Right hindlimb (tissue), 1 donor: ENCODE data around the gene PIK3R5.
A peak's percentile ranks its signal among the peaks of the same experiment; 100 is the strongest.

ENCODE experiments used
- DNase-seq: peaks from one replicate; pipeline ENCODE4 v3.0.0-alpha.2; 2018

PIK3R5 gene

DNA sequence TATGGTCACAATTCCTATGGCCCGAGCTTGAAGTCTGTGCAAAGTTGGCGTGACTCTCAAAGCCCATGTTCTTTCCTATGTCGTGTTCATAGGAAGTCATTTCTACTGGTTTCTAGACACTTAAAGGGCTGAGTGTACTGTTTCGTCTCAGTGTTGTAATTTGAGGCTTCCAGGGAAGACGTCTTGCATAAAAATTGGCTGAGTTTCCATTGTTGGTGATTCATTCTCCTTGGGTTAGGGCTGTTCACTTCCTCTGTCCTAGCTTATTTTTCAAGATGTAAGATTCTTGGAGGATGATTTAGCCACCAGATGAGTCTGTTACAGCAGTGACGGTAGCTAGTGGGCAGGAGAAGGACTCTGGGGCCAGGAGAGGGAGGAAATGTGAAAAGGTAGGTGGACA is 43.1 kb downstream of the PIK3R5 start:
- no peak for DNase-seq

- no peak for DNase-seq
Measured at GRCh38 chr17:8921147-8921546, 44.4 kb downstream of the PIK3R5 start.

GRCh38 chr17:8918807-8919465 is 46.6 kb downstream of the PIK3R5 start:
- DNase-seq: no peak

DNA sequence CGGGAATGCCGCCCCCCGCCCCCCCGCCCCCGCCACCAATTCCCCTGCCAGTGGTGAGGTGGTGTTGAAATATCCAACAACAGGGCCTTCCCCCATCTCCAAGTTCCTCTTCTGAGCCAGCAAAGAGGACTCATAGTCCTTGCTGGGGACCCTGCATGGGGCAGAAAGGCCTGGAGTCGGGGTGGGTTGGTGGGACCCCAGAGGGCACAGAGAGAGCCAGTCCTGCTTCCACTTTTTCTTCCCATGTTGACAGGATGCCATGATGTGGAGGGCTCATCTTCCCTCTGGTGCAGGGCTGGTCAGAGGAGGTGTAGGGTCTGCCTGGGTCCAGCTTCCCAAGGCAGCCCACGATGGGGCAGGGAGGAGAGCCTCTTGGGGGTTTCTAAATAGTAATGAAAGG is 49.0 kb downstream of the PIK3R5 start:
- no peak for DNase-seq

GRCh38 chr17:8914554-8914953 is 51.0 kb downstream of the PIK3R5 start:
- no peak for DNase-seq

GRCh38 chr17:8913879-8914278 is 51.6 kb downstream of the PIK3R5 start:
- no peak for DNase-seq

DNA sequence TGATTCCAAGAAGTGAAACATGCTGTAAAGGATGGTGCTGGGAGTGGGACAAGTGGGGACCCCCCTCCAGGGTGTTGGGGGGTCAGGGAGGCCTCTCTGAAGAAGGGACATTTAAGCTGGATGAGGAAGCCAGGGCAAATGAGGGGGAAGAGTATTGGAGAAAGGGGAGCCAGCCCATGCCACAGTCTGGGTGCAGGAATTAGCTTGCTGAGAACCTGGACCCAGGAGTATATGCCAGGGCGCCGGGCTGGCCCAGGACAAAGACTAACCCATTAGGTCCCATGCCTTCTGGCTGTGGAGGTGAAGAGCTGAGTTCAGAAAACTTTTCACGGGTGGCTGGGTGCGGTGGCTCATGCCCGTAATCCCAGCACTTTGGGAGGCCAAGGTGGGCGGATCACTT is 52.4 kb downstream of the PIK3R5 start:
- DNase-seq: no peak

GRCh38 chr17:8912084-8912981 is 53.2 kb downstream of the PIK3R5 start:
- no peak for DNase-seq

DNA sequence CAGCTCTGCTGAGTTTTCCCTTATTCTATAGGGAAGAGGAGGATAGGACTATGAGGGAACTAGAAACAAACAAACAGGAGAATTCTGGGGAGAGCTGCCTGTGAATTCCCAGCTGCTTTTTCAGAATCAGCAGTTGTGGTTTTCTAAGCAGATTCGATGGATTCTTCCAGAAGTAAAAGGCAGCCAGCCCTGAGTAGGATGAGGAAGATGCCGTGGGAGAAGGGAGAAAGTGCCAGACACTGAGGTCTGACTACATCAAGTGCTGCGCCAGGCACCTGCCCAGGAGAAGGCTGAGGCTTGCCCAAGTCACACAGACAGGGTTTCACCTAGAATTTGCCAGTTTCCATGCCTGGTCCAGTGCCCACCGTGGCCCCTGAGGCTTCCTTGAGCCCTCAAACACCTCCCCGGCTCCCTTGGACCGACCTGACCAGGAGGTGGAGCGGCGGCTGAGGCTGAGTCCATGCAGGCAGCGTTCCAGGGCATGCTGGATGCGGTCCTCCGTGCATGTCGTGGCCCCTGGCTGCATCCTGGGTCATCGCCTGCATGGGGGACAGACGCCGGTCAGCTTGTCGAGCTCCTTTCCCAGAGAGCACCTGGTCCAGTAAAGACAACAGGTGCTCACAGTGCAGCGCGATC is 54.4 kb downstream of the PIK3R5 start:
- no peak for DNase-seq

DNA sequence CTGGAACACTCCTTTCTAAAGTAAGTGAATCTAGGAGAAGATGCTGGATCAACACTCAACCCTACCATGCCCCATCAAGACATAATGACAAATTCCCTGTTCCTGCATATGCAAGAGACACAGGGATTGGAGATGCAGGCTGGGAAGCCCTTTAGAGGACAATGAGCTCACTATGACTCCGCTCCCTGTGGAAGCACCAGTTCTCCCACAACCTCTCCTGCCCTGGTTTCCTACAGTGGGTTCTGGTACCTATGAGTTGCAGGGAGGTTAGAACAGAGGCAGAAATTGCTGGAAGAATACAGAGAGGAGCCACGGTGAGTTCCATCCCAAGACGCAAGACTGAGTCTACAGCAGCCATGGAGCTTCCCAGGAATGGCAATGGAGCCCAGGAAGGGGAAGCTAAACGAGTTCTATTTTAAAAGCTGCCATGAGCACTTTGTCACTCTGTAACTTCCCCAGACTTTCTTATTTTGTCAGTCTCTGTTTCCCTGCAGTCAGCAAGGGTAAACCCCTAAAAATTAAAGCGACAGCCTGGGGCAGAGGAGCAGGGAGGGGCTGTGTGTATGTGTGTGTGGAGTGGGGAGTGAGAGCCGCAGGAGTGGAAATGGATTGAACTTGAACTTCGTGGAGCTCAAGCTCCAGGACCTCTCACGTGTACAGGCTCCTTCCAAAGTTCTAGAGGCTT is 55.8 kb downstream of the PIK3R5 start:
- DNase-seq: no peak

- no peak for DNase-seq
Measured at GRCh38 chr17:8905331-8905730, 60.2 kb downstream of the PIK3R5 start.

GRCh38 chr17:8904686-8905085 is 60.8 kb downstream of the PIK3R5 start:
- DNase-seq: no peak

GRCh38 chr17:8904201-8904600 is 61.3 kb downstream of the PIK3R5 start:
- DNase-seq: no peak

- DNase-seq: peak; percentile 9
Measured at GRCh38 chr17:8900626-8901585, 64.6 kb downstream of the PIK3R5 start.

- no peak for DNase-seq
Measured at GRCh38 chr17:8900207-8900606, 65.3 kb downstream of the PIK3R5 start.

DNA sequence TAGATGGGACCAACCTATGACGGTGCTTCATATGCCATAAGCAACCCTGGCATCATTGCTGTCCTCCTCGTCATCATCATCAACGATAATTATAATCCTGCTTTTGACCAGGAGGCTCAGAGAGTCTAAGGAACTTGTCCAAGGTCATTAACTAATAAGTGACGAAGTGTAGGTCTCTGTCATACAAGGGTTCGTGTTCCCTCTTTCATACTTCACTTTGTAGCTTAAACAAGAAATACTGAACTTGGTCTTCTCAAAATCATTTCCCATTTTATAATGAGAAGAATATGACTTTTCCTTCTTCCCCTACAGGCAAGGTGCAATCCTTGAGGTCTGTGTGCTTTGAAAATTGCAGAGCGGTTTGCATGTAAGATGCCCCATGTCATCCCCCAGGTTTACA is 66.9 kb downstream of the PIK3R5 start:
- no peak for DNase-seq

GRCh38 chr17:8898126-8898525 is 67.4 kb downstream of the PIK3R5 start:
- no peak for DNase-seq

GRCh38 chr17:8896641-8897635 is 68.6 kb downstream of the PIK3R5 start:
- no peak for DNase-seq

DNA sequence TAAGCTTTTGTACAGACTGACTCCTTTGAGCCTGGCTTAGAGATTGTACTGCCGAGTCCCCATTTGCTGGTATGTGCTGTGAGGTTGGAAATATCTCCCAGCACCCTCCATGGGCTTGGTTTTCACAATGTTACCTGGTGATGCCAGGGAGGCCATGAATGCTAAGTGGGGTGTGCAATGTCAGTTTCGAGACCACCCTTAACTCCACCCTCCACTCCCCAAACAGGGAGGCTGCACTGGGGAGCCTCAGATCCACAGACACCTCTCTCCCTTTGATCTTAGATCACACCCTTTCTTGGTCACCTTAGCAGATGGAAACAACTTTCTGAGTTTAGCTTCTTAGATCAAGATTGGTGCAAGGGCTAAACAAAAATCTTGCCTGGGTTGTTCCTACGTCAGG is 69.4 kb downstream of the PIK3R5 start:
- no peak for DNase-seq

DNA sequence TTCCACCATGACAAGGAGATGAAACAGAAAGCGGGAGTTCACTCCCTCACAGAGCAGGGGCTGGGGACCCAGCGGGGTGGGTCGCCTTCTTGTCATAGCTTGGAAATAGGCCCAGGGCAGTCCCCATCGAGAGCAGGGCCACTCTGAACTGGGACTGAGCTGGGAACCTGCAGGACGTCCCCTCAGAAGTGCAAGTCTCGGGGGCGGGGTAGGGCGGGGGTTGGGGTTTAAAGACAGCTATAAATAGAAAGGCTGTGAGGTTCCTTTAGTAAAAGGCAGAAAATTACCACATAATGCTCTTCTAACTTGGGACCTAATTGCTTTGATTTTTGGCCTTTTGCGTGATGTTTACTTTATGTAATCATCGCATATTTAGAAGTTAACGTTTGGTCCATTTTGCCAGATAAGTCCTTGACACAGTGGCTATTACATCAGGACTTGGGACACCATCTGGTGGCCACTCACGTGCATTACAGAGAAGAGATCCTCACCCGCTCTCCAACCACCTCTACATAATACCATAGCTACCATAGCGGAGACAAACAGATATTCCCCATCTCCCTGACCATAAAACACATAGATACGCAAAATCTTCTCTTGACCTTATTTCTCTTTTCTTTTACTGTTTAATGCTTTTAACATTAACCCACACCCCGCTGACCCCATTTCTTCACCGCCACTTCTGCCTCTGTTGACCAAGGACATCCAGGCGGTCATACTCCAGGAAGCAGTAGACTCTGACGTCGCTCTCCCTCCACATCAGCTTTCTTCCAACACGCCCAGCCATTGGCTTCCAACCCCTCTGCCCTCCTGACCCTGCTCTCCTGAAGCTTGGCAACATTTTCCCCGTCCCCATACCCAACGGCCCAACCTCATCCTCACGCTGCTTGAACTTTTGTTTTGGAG is 70.6 kb downstream of the PIK3R5 start:
- peak; percentile 71 for DNase-seq
